G401 (cell line): ENCODE measurements around the gene FAH. TPM values are rescaled to one million over a fixed set of nuclear protein-coding genes. Genes with fewer than 3 reads are reported as not detected.
"Not testable (repeated sequence)": the region's sequence is repeated elsewhere in the genome, so short reads cannot be mapped to it uniquely, and the experiment has no call there.

Source experiments
- DNase-seq: peaks from one replicate; pipeline ENCODE4 v3.0.0-alpha.2; 2015; ENCODE audit warnings: low spot score
- in situ Hi-C: cut with HindIII; loops from 2 replicates; pipeline ENCODE4 v1.10.0; 2016; ENCODE audit warnings: low sequenced_read_pairs, mixed read lengths
- total RNA-seq: library from RNA; depleted of rRNA; stranded (reverse); fragments of >200 nt; shearing (Covaris generic); gene quantifications from 2 replicates; pipeline ENCODE4 v1.2.3, GENCODE V29; 2014

FAH gene
- total RNA-seq, 1 experiment from 2014 or later, result 29.3 TPM

GRCh38 chr15:80141916-80142598 lies 10.7 kb upstream of the FAH start:
- no peak for DNase-seq
- in situ Hi-C loops, result no loop called here

- in situ Hi-C loops, result no loop called here
- DNase-seq, result no peak
These were observed 10.2 kb upstream of the FAH start for GRCh38 chr15:80142646-80143045.

GRCh38 chr15:80151148-80151547 lies 1.7 kb upstream of the FAH start:
- no peak for DNase-seq
- in situ Hi-C loops, result no loop called here

GRCh38 chr15:80151576-80151975 lies 1.2 kb upstream of the FAH start:
- DNase-seq, result no peak
- in situ Hi-C loops, result no loop called here

GRCh38 chr15:80152180-80152895 lies 461 bp upstream of the FAH start:
- in situ Hi-C loops, result no loop called here
- peak; percentile 85 for DNase-seq

- no peak for DNase-seq
- in situ Hi-C loops, result no loop called here
These were observed 1.1 kb downstream of the FAH start for GRCh38 chr15:80153900-80154299.

- in situ Hi-C loops, result no loop called here
- peak; percentile 44 for DNase-seq
These were observed 1.5 kb downstream of the FAH start for GRCh38 chr15:80154336-80154735.

GRCh38 chr15:80155001-80155377 lies 2.2 kb downstream of the FAH start:
- no peak for DNase-seq
- in situ Hi-C loops, result no loop called here

- DNase-seq, in situ Hi-C loops: not testable (repeated sequence)
These were observed 2.8 kb downstream of the FAH start for GRCh38 chr15:80155378-80156175.

GRCh38 chr15:80156176-80156720 lies 3.4 kb downstream of the FAH start:
- no peak for DNase-seq
- in situ Hi-C loops, result no loop called here

- no peak for DNase-seq
- in situ Hi-C loops, result no loop called here
These were observed 4.4 kb downstream of the FAH start for GRCh38 chr15:80157215-80157614.

GRCh38 chr15:80159301-80159700 lies 6.5 kb downstream of the FAH start:
- DNase-seq, result no peak
- in situ Hi-C loops, result no loop called here

- in situ Hi-C loops, result no loop called here
These were observed 7.2 kb downstream of the FAH start for GRCh38 chr15:80159811-80160569.

GRCh38 chr15:80160570-80161156 lies 7.9 kb downstream of the FAH start:
- no peak for DNase-seq
- in situ Hi-C loops, result no loop called here

More at GRCh38 chr15:80159811-80160569, 7.2 kb downstream of the FAH start:
- no peak for DNase-seq

GRCh38 chr15:80161468-80162016 lies 8.7 kb downstream of the FAH start:
- no peak for DNase-seq
- in situ Hi-C loops, result no loop called here

GRCh38 chr15:80162059-80162554 lies 9.3 kb downstream of the FAH start:
- no peak for DNase-seq
- in situ Hi-C loops, result no loop called here

GRCh38 chr15:80163217-80163616 lies 10.4 kb downstream of the FAH start:
- in situ Hi-C loops, result no loop called here
- DNase-seq, result no peak

- DNase-seq, result no peak
- in situ Hi-C loops, result no loop called here
These were observed 11.1 kb downstream of the FAH start for GRCh38 chr15:80163897-80164296.
